A673 (cell line): ENCODE measurements around the gene KLF11. TPM values are rescaled to one million over a fixed set of nuclear protein-coding genes. Genes with fewer than 3 reads are reported as not detected.

Experiments
- BruUV-seq: library from RNA; stranded (reverse); fragments of 400-500 nt; replicated peaks from 2 replicates; lab custom pipeline; 2021; lab: Mats Ljungman, UMichigan
- CTCF ChIA-PET: fragments of 300-600 bp; sonication (Branson Sonifier 250); formaldehyde crosslinking; loops from one replicate; lab custom pipeline; 2022; ENCODE audit warnings: antibody characterized with exemption; lab: Charles Lee
- POLR2A ChIA-PET: fragments of 300-600 bp; sonication (Branson Sonifier 250); formaldehyde crosslinking; loops from one replicate; lab custom pipeline; 2022; ENCODE audit warnings: antibody characterized with exemption; ENCODE audit not compliant: low non-redundant PET; lab: Charles Lee
- DNase-seq: peaks from one replicate; pipeline ENCODE4 v3.0.0-alpha.2; 2015; ENCODE audit warnings: low spot score
- H3K27ac ChIP-seq: fragments of 200-600 bp; sonication (generic); 2 replicates; pipeline ENCODE4 v1.5.1; 2016; ENCODE audit warnings: mixed run types, low read depth, mild to moderate bottlenecking, mixed read lengths, antibody characterized with exemption, low read length; ENCODE audit not compliant: poor library complexity, severe bottlenecking
- H3K27me3 ChIP-seq: fragments of 200-600 bp; sonication (generic); replicated peaks from 2 replicates; pipeline ENCODE4 v1.6.1; 2017; ENCODE audit warnings: mixed run types, low read depth, mild to moderate bottlenecking, mixed read lengths, antibody characterized with exemption, low read length; ENCODE audit not compliant: insufficient read depth, poor library complexity
- H3K36me3 ChIP-seq: fragments of 200-600 bp; sonication (generic); 2 replicates; pipeline ENCODE4 v1.6.1; 2016; ENCODE audit warnings: mixed run types, mild to moderate bottlenecking, mixed read lengths, antibody characterized with exemption, low read length; ENCODE audit not compliant: insufficient read depth, poor library complexity, severe bottlenecking
- H3K4me1 ChIP-seq: fragments of 200-600 bp; sonication (generic); 2 replicates; pipeline ENCODE4 v1.6.1; 2017; ENCODE audit warnings: mixed run types, mild to moderate bottlenecking, mixed read lengths, antibody characterized with exemption, low read length; ENCODE audit not compliant: insufficient read depth, poor library complexity, severe bottlenecking
- H3K4me3 ChIP-seq: fragments of 200-600 bp; sonication (generic); 2 replicates; pipeline ENCODE4 v1.5.1; 2016; ENCODE audit warnings: low read depth, mixed run types, mild to moderate bottlenecking, mixed read lengths, low read length; ENCODE audit not compliant: poor library complexity, severe bottlenecking
- H3K9me3 ChIP-seq: fragments of 200-600 bp; sonication (generic); 2 replicates; pipeline ENCODE4 v1.6.1; 2016; ENCODE audit warnings: mixed run types, low read depth, mild to moderate bottlenecking, mixed read lengths, antibody characterized with exemption, low read length; ENCODE audit not compliant: poor library complexity, severe bottlenecking
- EZH2 ChIP-seq: fragments of 200-600 bp; sonication (generic); IDR thresholded peaks from 2 replicates; pipeline ENCODE4 v1.6.1; 2017; ENCODE audit warnings: borderline replicate concordance, low read depth, mild to moderate bottlenecking, mixed read lengths, antibody characterized with exemption, low read length; ENCODE audit not compliant: poor library complexity, severe bottlenecking
- intact Hi-C: fragments of 100-400 bp; cut with micrococcal nuclease; formaldehyde crosslinking; loops from one replicate; pipeline ENCODE4 v1.10.0; 2022; ENCODE audit not compliant: unreplicated experiment
- total RNA-seq: library from RNA; stranded (reverse); gene quantifications from 2 replicates; pipeline ENCODE4 v1.2.3, GENCODE V29; 2021
- TF ChIP-seq, protein P1 (sequence below): fragments of 300-800, 200-600 bp; sonication (generic); conservative IDR thresholded peaks from 2 replicates; pipeline ENCODE4 v1.5.1; 2017; ENCODE audit warnings: low read depth, mild to moderate bottlenecking, antibody characterized with exemption, low read length, moderate library complexity, mixed read lengths

The KLF11 gene
- total RNA-seq, 1 experiment from 2014 or later, result 3.0 TPM

DNA sequence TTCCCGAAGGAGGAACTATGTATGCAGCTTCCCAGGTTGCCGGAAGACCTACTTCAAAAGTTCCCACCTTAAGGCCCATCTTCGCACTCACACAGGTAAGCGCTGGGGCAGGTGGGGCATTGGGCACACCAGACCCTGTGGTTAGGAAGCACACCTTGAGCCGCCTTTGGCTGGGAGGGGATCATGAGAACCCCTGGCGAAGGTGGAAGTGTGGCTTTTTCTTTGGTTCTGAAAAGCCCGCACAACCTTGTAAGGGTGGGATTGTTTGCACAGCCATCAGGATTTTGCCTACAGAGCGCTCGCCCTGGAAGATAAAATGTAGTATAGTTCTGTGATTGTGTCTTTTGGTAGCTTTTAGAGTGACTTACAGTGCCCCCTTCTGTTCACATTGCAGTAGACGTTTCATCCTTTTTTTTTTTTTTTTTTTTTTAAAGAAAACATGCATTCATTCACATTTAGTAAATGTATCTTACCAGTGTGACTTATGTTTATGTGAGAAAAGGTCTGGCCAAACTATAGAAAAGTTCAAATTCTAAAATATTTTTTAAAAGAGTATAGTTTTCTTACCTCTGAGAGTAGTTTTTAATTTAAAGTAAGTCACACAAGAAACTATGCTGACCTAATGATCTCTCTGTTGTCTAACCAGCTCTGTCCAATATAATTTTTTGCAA is 5.3 kb downstream of the KLF11 start:
- POLR2A ChIA-PET, result interaction anchor here (0.6 kb wide), 1 partner anchor 64 kb away, joined by 5 read pairs; no protein-coding TSS in a partner anchor
- no peaks in the 10 kb centered on the region for H3K27me3 ChIP-seq
- H3K27ac ChIP-seq, result no peak overlapping the region
- TF ChIP-seq, protein P1, sequence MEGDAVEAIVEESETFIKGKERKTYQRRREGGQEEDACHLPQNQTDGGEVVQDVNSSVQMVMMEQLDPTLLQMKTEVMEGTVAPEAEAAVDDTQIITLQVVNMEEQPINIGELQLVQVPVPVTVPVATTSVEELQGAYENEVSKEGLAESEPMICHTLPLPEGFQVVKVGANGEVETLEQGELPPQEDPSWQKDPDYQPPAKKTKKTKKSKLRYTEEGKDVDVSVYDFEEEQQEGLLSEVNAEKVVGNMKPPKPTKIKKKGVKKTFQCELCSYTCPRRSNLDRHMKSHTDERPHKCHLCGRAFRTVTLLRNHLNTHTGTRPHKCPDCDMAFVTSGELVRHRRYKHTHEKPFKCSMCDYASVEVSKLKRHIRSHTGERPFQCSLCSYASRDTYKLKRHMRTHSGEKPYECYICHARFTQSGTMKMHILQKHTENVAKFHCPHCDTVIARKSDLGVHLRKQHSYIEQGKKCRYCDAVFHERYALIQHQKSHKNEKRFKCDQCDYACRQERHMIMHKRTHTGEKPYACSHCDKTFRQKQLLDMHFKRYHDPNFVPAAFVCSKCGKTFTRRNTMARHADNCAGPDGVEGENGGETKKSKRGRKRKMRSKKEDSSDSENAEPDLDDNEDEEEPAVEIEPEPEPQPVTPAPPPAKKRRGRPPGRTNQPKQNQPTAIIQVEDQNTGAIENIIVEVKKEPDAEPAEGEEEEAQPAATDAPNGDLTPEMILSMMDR, result peak; percentile 82
- TF ChIP-seq EZH2, result no peak
- peak; percentile 75 for DNase-seq
- CTCF ChIA-PET, result interaction anchor here (0.6 to 3.4 kb wide), 7 partner anchors 42 to 466 kb away, joined by 3 to 40 read pairs (median 5); partner anchors contain the start of gene TAF1B
- no TSS peak for BruUV-seq
- no peaks in the 10 kb centered on the region for H3K4me1 ChIP-seq
- intact Hi-C loops, result loop anchor here (2.0 to 5.0 kb wide), 2 partner anchors 66 to 234 kb away; no protein-coding TSS in a partner anchor
- peaks cover 5% of the 10 kb centered on the region for H3K36me3 ChIP-seq
- no peaks in the 10 kb centered on the region for H3K9me3 ChIP-seq
- H3K4me3 ChIP-seq, result no peak overlapping the region

DNA sequence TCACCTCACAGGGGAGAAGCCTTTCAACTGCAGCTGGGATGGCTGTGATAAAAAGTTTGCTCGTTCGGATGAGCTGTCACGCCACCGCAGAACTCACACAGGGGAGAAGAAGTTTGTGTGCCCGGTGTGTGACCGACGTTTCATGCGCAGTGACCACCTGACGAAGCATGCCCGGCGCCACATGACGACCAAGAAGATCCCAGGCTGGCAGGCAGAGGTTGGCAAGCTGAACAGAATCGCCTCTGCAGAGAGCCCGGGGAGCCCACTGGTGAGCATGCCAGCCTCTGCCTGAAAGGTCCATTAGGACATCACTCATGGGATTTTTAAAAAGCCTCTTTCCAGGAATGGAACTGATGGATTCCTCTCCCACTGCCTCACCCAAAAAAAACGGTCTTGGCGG is 8.9 kb downstream of the KLF11 start:
- no peak for DNase-seq
- Histone ChIP-seq H3K4me3 (no peak overlapping the region), H3K9me3 (no peaks in the 10 kb centered on the region), H3K4me1 (no peaks in the 10 kb centered on the region), H3K36me3 (peaks cover 5% of the 10 kb centered on the region), H3K27me3 (no peaks in the 10 kb centered on the region), H3K27ac (no peak overlapping the region)
- POLR2A ChIA-PET, result no interaction called here
- intact Hi-C loops, result no loop called here
- BruUV-seq, result no TSS peak
- TF ChIP-seq EZH2, result no peak
- TF ChIP-seq, protein P1, result no peak
- CTCF ChIA-PET, result no interaction called here

DNA sequence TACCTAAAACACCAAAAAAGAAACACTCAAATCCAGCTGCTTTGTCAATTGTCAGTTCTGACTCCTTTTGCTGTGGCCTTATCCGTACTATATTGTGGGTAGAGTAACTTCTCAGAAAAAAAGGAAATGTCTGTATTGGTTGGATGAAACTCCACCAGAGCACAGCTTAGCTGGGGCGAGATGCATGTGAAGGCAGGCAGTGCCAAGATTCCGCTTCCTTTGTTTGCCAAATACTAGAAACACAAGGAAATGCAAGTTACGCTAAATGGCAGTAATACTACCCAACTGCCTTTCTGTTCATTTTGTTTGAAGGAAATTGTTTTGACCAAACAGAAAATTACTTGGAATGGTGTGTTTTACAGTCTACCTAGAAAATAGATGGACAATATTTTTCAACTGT is 10.0 kb downstream of the KLF11 start:
- Histone ChIP-seq H3K36me3 (no peaks in the 10 kb centered on the region), H3K27ac (no peak overlapping the region), H3K27me3 (no peaks in the 10 kb centered on the region), H3K9me3 (no peaks in the 10 kb centered on the region), H3K4me1 (no peaks in the 10 kb centered on the region), H3K4me3 (no peak overlapping the region)
- no peak for DNase-seq
- ChIA-PET CTCF (no interaction called here), POLR2A (no interaction called here)
- intact Hi-C loops, result no loop called here
- no TSS peak for BruUV-seq
- TF ChIP-seq, protein P1, result no peak
- no peak for TF ChIP-seq EZH2
